HFFc6 (cell line): ENCODE results near the gene CRB2. TPM values are rescaled to one million over a fixed set of nuclear protein-coding genes. Genes with fewer than 3 reads are reported as not detected.

ENCODE experiments used
- DNase-seq: peaks from one replicate; pipeline ENCODE4 v3.0.0-alpha.2; 2018
- H3K27ac Mint-ChIP-seq: 2 replicates; pipeline ENCODE4 v1.8.0; 2020; ENCODE audit warnings: mild to moderate bottlenecking, mixed read lengths
- H3K27me3 Mint-ChIP-seq: 2 replicates; pipeline ENCODE4 v1.8.0; 2021; ENCODE audit warnings: mild to moderate bottlenecking, moderate library complexity, mixed read lengths; ENCODE audit not compliant: insufficient read depth
- H3K36me3 Mint-ChIP-seq: 2 replicates; pipeline ENCODE4 v1.8.0; 2021; ENCODE audit warnings: low read depth, mixed read lengths
- H3K4me1 Mint-ChIP-seq: 2 replicates; pipeline ENCODE4 v1.8.0; 2020; ENCODE audit warnings: low read depth, mixed read lengths
- H3K4me3 Mint-ChIP-seq: 2 replicates; pipeline ENCODE4 v1.8.0; 2020; ENCODE audit warnings: mild to moderate bottlenecking, moderate library complexity, mixed read lengths
- H3K9me3 Mint-ChIP-seq: 2 replicates; pipeline ENCODE4 v1.8.0; 2020; ENCODE audit warnings: mild to moderate bottlenecking, mixed read lengths
- total RNA-seq, 6 experiments: library from RNA; stranded (reverse); fragmentation: NEBNext Ultra II Directional; extraction: Animal tissue kit (Norgen Biotek cat#: 25700); gene quantifications; 2 replicates in 1 of 6; 3 replicates in 5 of 6; pipeline ENCODE4 v1.2.3, GENCODE V29; 2021
- TF ChIP-seq, protein P1 (sequence below): fragments of 200-600 bp; sonication (generic); IDR thresholded peaks from 2 replicates; pipeline ENCODE4 v1.5.0; 2021; ENCODE audit warnings: antibody characterized with exemption, mild to moderate bottlenecking

CRB2 gene
- total RNA-seq, 6 experiments from 2014 or later: not detected

GRCh38 chr9:123421801-123422455, 65.9 kb downstream of the CRB2 start:
- no peaks in the 10 kb centered on the region; the same call in 1 of the 2 replicates for H3K27me3 Mint-ChIP-seq
- H3K36me3 Mint-ChIP-seq: peaks cover 6% of the 10 kb centered on the region; the same call in 1 of the 2 replicates
- H3K4me1 Mint-ChIP-seq: no peaks in the 10 kb centered on the region
- DNase-seq: no peak
- no peak overlapping the region for H3K27ac Mint-ChIP-seq
- H3K4me3 Mint-ChIP-seq: no peak overlapping the region
- no peaks in the 10 kb centered on the region for H3K9me3 Mint-ChIP-seq
- TF ChIP-seq, protein P1, sequence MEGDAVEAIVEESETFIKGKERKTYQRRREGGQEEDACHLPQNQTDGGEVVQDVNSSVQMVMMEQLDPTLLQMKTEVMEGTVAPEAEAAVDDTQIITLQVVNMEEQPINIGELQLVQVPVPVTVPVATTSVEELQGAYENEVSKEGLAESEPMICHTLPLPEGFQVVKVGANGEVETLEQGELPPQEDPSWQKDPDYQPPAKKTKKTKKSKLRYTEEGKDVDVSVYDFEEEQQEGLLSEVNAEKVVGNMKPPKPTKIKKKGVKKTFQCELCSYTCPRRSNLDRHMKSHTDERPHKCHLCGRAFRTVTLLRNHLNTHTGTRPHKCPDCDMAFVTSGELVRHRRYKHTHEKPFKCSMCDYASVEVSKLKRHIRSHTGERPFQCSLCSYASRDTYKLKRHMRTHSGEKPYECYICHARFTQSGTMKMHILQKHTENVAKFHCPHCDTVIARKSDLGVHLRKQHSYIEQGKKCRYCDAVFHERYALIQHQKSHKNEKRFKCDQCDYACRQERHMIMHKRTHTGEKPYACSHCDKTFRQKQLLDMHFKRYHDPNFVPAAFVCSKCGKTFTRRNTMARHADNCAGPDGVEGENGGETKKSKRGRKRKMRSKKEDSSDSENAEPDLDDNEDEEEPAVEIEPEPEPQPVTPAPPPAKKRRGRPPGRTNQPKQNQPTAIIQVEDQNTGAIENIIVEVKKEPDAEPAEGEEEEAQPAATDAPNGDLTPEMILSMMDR: no peak

DNA sequence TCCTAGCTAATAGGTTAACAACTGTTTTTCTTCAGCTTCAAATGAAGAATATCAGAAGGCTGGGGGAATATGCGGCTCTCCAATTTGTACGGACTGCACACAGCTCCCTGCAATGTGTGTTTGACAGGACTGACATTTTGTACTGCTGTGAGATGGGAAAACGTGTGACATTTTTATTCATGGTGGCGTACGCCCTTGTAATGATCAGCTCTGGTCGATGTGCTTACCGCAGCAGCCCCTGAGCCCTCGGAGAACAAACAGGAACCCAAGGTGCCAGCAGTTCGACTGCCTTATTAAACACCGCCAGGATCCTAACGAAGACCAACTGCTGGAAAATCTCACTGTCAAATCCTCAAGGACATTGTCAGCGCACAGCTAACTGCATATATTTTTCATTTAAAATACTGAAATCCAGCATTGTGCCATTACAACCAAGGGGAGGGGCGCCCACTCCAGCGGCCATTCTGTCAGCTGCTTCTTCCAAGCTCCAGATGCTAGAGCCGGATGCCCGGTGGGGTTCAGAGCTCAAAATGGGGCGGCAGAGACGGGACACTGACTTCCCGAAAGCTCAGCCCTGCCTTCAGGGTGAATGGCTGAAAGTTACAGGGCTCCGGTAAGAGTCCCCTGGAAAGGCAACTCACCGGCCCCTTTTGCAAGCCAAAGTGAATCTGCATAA, 66.8 kb downstream of the CRB2 start:
- no peaks in the 10 kb centered on the region for H3K4me1 Mint-ChIP-seq
- no peak overlapping the region for H3K4me3 Mint-ChIP-seq
- DNase-seq: no peak
- no peak overlapping the region for H3K27ac Mint-ChIP-seq
- no peaks in the 10 kb centered on the region for H3K9me3 Mint-ChIP-seq
- no peaks in the 10 kb centered on the region; the same call in 1 of the 2 replicates for H3K27me3 Mint-ChIP-seq
- peaks cover 12% of the 10 kb centered on the region for H3K36me3 Mint-ChIP-seq
- TF ChIP-seq, protein P1: no peak

DNA sequence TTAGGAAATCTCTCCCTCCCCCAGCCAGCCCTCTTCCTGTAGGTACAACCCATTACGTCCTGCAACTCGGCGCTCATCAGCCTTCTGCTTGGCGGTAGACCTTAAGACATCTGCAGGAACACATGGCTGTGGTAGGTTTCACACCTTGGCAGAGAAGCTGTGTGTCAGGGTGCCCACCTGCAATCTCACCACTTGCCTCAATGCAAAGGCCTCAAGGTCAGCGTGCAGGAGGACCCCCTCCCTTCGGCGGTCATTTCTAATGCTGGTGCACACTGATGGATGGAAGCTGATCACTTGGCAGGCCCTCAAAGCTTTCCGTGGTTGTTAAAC, 67.3 kb downstream of the CRB2 start:
- H3K27ac Mint-ChIP-seq: no peak overlapping the region
- H3K27me3 Mint-ChIP-seq: no peaks in the 10 kb centered on the region; the same call in 1 of the 2 replicates
- peaks cover 12% of the 10 kb centered on the region for H3K36me3 Mint-ChIP-seq
- no peak overlapping the region for H3K4me3 Mint-ChIP-seq
- TF ChIP-seq, protein P1: no peak
- no peak for DNase-seq
- H3K4me1 Mint-ChIP-seq: no peaks in the 10 kb centered on the region
- H3K9me3 Mint-ChIP-seq: no peaks in the 10 kb centered on the region

DNA sequence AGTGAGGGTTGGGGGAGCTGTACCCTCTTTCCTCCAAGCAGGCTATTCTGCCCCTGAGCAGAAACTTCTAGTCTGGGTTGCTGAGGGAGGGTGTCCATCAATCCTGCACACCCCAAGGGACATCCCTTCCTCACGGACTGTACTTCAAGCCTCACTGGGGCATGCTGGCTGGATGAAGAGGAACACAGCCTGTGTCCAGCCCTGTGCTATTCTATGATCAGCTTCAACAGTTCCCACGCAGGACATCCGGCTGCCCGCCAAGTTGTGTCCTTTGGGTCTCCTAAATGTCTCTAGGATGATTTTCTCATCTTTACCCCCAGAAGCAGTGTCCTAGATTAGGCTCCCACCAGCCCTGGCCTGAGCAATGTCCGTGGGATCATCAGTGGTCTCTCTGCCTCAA, 68.1 kb downstream of the CRB2 start:
- Mint-ChIP-seq H3K4me1 (no peaks in the 10 kb centered on the region), H3K9me3 (no peaks in the 10 kb centered on the region), H3K36me3 (peaks cover 14% of the 10 kb centered on the region), H3K27ac (no peak overlapping the region), H3K4me3 (no peak overlapping the region), H3K27me3 (no peaks in the 10 kb centered on the region; the same call in 1 of the 2 replicates)
- DNase-seq: no peak
- TF ChIP-seq, protein P1: no peak

GRCh38 chr9:123424552-123425225, 68.7 kb downstream of the CRB2 start:
- no peaks in the 10 kb centered on the region; the same call in 1 of the 2 replicates for H3K27me3 Mint-ChIP-seq
- TF ChIP-seq, protein P1: no peak
- H3K9me3 Mint-ChIP-seq: no peaks in the 10 kb centered on the region

More at GRCh38 chr9:123424552-123425225, 68.7 kb downstream of the CRB2 start:
- Mint-ChIP-seq H3K4me3 (no peak overlapping the region), H3K27ac (no peak overlapping the region), H3K4me1 (no peaks in the 10 kb centered on the region), H3K36me3 (peaks cover 17% of the 10 kb centered on the region)
- DNase-seq: no peak
